HCT116 (cell line): ENCODE data around the gene FKBP15.

Source experiments
- CTCF ChIP-seq, 3 experiments: fragments of 200-600 bp in 1 of 3; sonication (generic) in 1 of 3; IDR thresholded peaks in 2 of 3; conservative IDR thresholded peaks in 1 of 3; 2 replicates each; pipeline ENCODE4 v1.5.1; 2012 to 2017; ENCODE audit warnings: low read depth in 2 of 3, low read length in 2 of 3, antibody characterized with exemption in 1 of 3, borderline replicate concordance in 1 of 3, control low read depth in 1 of 3, mild to moderate bottlenecking in 1 of 3, mixed read lengths in 1 of 3, mixed run types in 1 of 3, moderate library complexity in 1 of 3; ENCODE audit not compliant: insufficient read depth in 1 of 3
- MAX ChIP-seq: IDR thresholded peaks from 2 replicates; pipeline ENCODE4 v1.6.1; 2012
- POLR2A ChIP-seq: IDR thresholded peaks from 2 replicates; pipeline ENCODE4 v1.7.0; 2011; ENCODE audit warnings: borderline replicate concordance; ENCODE audit not compliant: insufficient read depth, insufficient read length; ENCODE audit errors: extremely low read depth
- YY1 ChIP-seq: IDR thresholded peaks from 2 replicates; pipeline ENCODE4 v1.6.1; 2011; ENCODE audit warnings: low read length, low read depth, moderate library complexity, mild to moderate bottlenecking; ENCODE audit not compliant: insufficient replicate concordance; ENCODE audit errors: extremely low read depth
- ZBTB33 ChIP-seq: IDR thresholded peaks from 2 replicates; pipeline ENCODE4 v1.6.1; 2011; ENCODE audit warnings: mild to moderate bottlenecking, low read length, moderate library complexity; ENCODE audit not compliant: insufficient replicate concordance; ENCODE audit errors: extremely low read depth

GRCh38 chr9:113155911-113156588 lies 65.0 kb downstream of the FKBP15 start:
- TF ChIP-seq CTCF (IDR thresholded peaks at IDR 0.05 in 2 of 3, conservative IDR thresholded peaks at IDR 0.05 in 1 of 3; ENCODE audit: borderline replicate concordance in 1 of 3, insufficient read depth in 1 of 3, low read depth in 2 of 3, low read length in 2 of 3): no peak
- no peak for TF ChIP-seq POLR2A
- TF ChIP-seq MAX: no peak
- TF ChIP-seq YY1: no peak
- TF ChIP-seq ZBTB33: no peak
